Ovary (tissue), 3 donors: ENCODE results near the gene CRTC2.

ENCODE experiments used
- CTCF ChIP-seq, 3 donors: fragments of 450-650 bp in 2 of 3; fragments of 200-600 bp in 1 of 3; IDR thresholded peaks; one replicate each; pipeline versions ENCODE4 v1.5.1 to v1.8.0; 2016 to 2022; ENCODE audit warnings: antibody characterized with exemption in 3 of 3, mild to moderate bottlenecking in 1 of 3
- POLR2A ChIP-seq: fragments of 450-650 bp; IDR thresholded peaks from one replicate; pipeline ENCODE4 v1.6.1; 2017; ENCODE audit warnings: antibody characterized with exemption, mild to moderate bottlenecking, moderate library complexity
- donor health status: DM: no; HTN: no; CAD: no.

DNA sequence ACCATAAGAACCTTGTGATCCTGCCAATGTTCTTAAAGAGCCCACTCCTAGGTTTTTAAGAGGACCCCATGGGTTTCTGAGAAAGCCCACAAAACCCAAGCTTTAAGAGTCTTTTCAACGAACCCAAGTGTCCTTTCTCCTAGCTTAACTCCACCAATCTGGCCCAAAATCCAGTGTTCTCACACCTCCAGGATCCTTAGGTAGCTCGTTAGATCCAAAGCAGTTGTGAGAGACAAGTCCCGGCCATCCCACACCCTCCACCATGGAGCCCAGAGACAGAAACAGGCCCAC lies 13.6 kb downstream of the CRTC2 start:
- TF ChIP-seq CTCF (IDR thresholded peaks at IDR 0.05) (no peak), POLR2A (no peak)
